Measurements from ENCODE around the gene TMEM92.

Gene TMEM92

GRCh38 chr17:50274142-50274896 lies at the start of gene TMEM92:
Gene TMEM92 (plus strand): TSS chr17:50274466. CDS start chr17:50274502, 36 bp downstream.
- no peak for DNase-seq

- DNase-seq: no peak
These were observed 48.5 kb upstream of the TMEM92 start for GRCh38 chr17:50225701-50226240.

GRCh38 chr17:50234581-50234980 lies 39.7 kb upstream of the TMEM92 start:
- no peak for DNase-seq

GRCh38 chr17:50237901-50238300 lies 36.4 kb upstream of the TMEM92 start:
- DNase-seq: no peak

- DNase-seq: no peak
These were observed 35.5 kb upstream of the TMEM92 start for GRCh38 chr17:50238601-50239280.

- DNase-seq: no peak
These were observed 34.3 kb upstream of the TMEM92 start for GRCh38 chr17:50239937-50240336.

- no peak for DNase-seq
These were observed 33.4 kb upstream of the TMEM92 start for GRCh38 chr17:50240851-50241250.

- no peak for DNase-seq
These were observed 32.8 kb upstream of the TMEM92 start for GRCh38 chr17:50241431-50241830.

- DNase-seq: no peak
These were observed 29.5 kb upstream of the TMEM92 start for GRCh38 chr17:50244771-50245170.

- no peak for DNase-seq
These were observed 26.0 kb upstream of the TMEM92 start for GRCh38 chr17:50248255-50248654.

GRCh38 chr17:50252781-50253180 lies 21.5 kb upstream of the TMEM92 start:
- DNase-seq: no peak

GRCh38 chr17:50255766-50256635 lies 18.3 kb upstream of the TMEM92 start:
- DNase-seq: no peak

GRCh38 chr17:50256826-50257618 lies 17.2 kb upstream of the TMEM92 start:
- no peak for DNase-seq

- peak; percentile 71 for DNase-seq
These were observed 16.5 kb upstream of the TMEM92 start for GRCh38 chr17:50257676-50258224.

- DNase-seq: peak; percentile 82
These were observed 15.4 kb upstream of the TMEM92 start for GRCh38 chr17:50258647-50259476.

GRCh38 chr17:50259477-50260324 lies 14.6 kb upstream of the TMEM92 start:
- peak; percentile 77 for DNase-seq

- no peak for DNase-seq
These were observed 13.8 kb upstream of the TMEM92 start for GRCh38 chr17:50260501-50260911.

- no peak for DNase-seq
These were observed 13.0 kb upstream of the TMEM92 start for GRCh38 chr17:50261051-50261915.
